PC-3 (cell line): Measurements from ENCODE around the gene CFAP107. TPM values are rescaled to one million over a fixed set of nuclear protein-coding genes. Genes with fewer than 3 reads are reported as not detected.
A peak's percentile ranks its signal among the peaks of the same experiment; 100 is the strongest.

ENCODE experiments used
- ATAC-seq: fragments of 200-7000 bp; cut with Tn5 transposase; 2 replicates; pipeline ENCODE4 v1.9.1; 2020; ENCODE audit warnings: mild to moderate bottlenecking, moderate library complexity
- BruUV-seq: library from RNA; stranded (reverse); fragments of 400-500 nt; replicated peaks from 2 replicates; lab custom pipeline; 2021; lab: Mats Ljungman, UMichigan
- CTCF ChIA-PET: fragments of 300-600 bp; sonication (Branson Sonifier 250); formaldehyde crosslinking; loops from one replicate; lab custom pipeline; 2022; ENCODE audit warnings: antibody characterized with exemption; lab: Charles Lee
- POLR2A ChIA-PET: fragments of 300-600 bp; sonication (Branson Sonifier 250); formaldehyde crosslinking; loops from one replicate; lab custom pipeline; 2022; ENCODE audit warnings: antibody characterized with exemption; ENCODE audit not compliant: unreplicated experiment; lab: Charles Lee
- DNase-seq: peaks from one replicate; pipeline ENCODE4 v3.0.0-alpha.2; 2015
- H2AFZ ChIP-seq: fragments of 300-600 bp; sonication (generic); 2 replicates; pipeline ENCODE4 v1.6.0; 2016; ENCODE audit warnings: antibody characterized with exemption, low read length
- H3F3A ChIP-seq: fragments of 300-600 bp; sonication (generic); one replicate; pipeline ENCODE4 v1.6.0; 2017; ENCODE audit warnings: antibody characterized with exemption, low read length, control low read depth, mild to moderate bottlenecking; ENCODE audit not compliant: unreplicated experiment
- H3K27ac ChIP-seq: fragments of 300-600 bp; sonication (generic); 2 replicates; pipeline ENCODE4 v1.5.1; 2016; ENCODE audit warnings: mild to moderate bottlenecking, low read length
- H3K27me3 ChIP-seq: fragments of 300-600 bp; sonication (generic); 2 replicates; pipeline ENCODE4 v1.6.1; 2016; ENCODE audit warnings: low read length, mixed read lengths
- H3K36me3 ChIP-seq: fragments of 300-600 bp; sonication (generic); 2 replicates; pipeline ENCODE4 v1.6.1; 2016; ENCODE audit warnings: low read depth, mixed run types, low read length, mixed read lengths
- H3K4me1 ChIP-seq: fragments of 300-600 bp; sonication (generic); 2 replicates; pipeline ENCODE4 v1.5.1; 2016; ENCODE audit warnings: low read length; ENCODE audit not compliant: insufficient read depth
- H3K4me2 ChIP-seq: fragments of 300-600 bp; sonication (generic); 2 replicates; pipeline ENCODE4 v1.6.0; 2016; ENCODE audit warnings: low read length
- H3K4me3 ChIP-seq: fragments of 300-600 bp; sonication (generic); 2 replicates; pipeline ENCODE4 v1.5.1; 2016; ENCODE audit warnings: mild to moderate bottlenecking, low read length, mixed read lengths
- H3K79me2 ChIP-seq: fragments of 300-600 bp; sonication (generic); 2 replicates; pipeline ENCODE4 v1.6.1; 2017; ENCODE audit warnings: low read length, mixed read lengths
- H3K9ac ChIP-seq: fragments of 300-600 bp; sonication (generic); 2 replicates; pipeline ENCODE4 v1.6.0; 2016; ENCODE audit warnings: mild to moderate bottlenecking, low read length
- H3K9me2 ChIP-seq: fragments of 300-600 bp; sonication (generic); replicated peaks from 2 replicates; pipeline ENCODE4 v1.6.1; 2016; ENCODE audit warnings: mixed run types, low read length, mixed read lengths
- H3K9me3 ChIP-seq: fragments of 300-600 bp; sonication (generic); 2 replicates; pipeline ENCODE4 v1.6.1; 2016; ENCODE audit warnings: low read length, mixed read lengths
- H4K20me1 ChIP-seq: fragments of 300-600 bp; sonication (generic); 2 replicates; pipeline ENCODE4 v1.6.1; 2016; ENCODE audit warnings: low read length, mixed read lengths
- CTCF ChIP-seq: fragments of 300-600 bp; sonication (generic); conservative IDR thresholded peaks from 2 replicates; pipeline ENCODE4 v1.5.1; 2017; ENCODE audit warnings: antibody characterized with exemption, low read depth, mild to moderate bottlenecking, low read length
- EZH2 ChIP-seq: fragments of 300-600 bp; sonication (generic); IDR thresholded peaks from one replicate; pipeline ENCODE4 v1.6.1; 2017; ENCODE audit warnings: antibody characterized with exemption, mild to moderate bottlenecking, low read length; ENCODE audit not compliant: unreplicated experiment
- EZH2phosphoT487 ChIP-seq: fragments of 300-600 bp; sonication (generic); IDR thresholded peaks from 2 replicates; pipeline ENCODE4 v1.6.1; 2018; ENCODE audit warnings: mild to moderate bottlenecking, antibody characterized with exemption, low read length, borderline replicate concordance
- intact Hi-C: fragments of 100-400 bp; cut with micrococcal nuclease; formaldehyde crosslinking; loops from 2 replicates; pipeline ENCODE4 v1.9.0; 2023
- total RNA-seq: library from RNA; depleted of rRNA; stranded (reverse); fragments of >200 nt; gene quantifications from 2 replicates; pipeline ENCODE4 v1.2.3, GENCODE V29; 2014

The CFAP107 gene
- total RNA-seq, 1 experiment from 2014 or later, result not detected

GRCh38 chr1:12799730-12800129, 53.7 kb downstream of the CFAP107 start:
- Histone ChIP-seq H2AFZ (no peak overlapping the region), H4K20me1 (no peaks in the 10 kb centered on the region), H3K27me3 (peaks cover 6% of the 10 kb centered on the region; the same call in 1 of the 2 replicates), H3K4me2 (no peak overlapping the region), H3K9ac (no peak overlapping the region), H3F3A (no peaks in the 10 kb centered on the region), H3K9me3 (no peaks in the 10 kb centered on the region), H3K79me2 (no peaks in the 10 kb centered on the region), H3K9me2 (no peaks in the 10 kb centered on the region), H3K4me1 (no peaks in the 10 kb centered on the region), H3K4me3 (no peak overlapping the region), H3K36me3 (no peaks in the 10 kb centered on the region), H3K27ac (no peak overlapping the region)
- ChIA-PET POLR2A (no interaction called here), CTCF (no interaction called here)
- intact Hi-C loops, result no loop called here
- DNase-seq (no peak), ATAC-seq (no peak)
- BruUV-seq, result no TSS peak
- TF ChIP-seq EZH2 (no peak), EZH2phosphoT487 (no peak), CTCF (no peak)

- no peak overlapping the region for H3K4me3 ChIP-seq
- H3K9me3 ChIP-seq, result no peaks in the 10 kb centered on the region
- no peak for DNase-seq
- TF ChIP-seq EZH2phosphoT487, result no peak
- no peak for TF ChIP-seq EZH2
- no peak for TF ChIP-seq CTCF
- H3K27ac ChIP-seq, result no peak overlapping the region
- no peak overlapping the region for H2AFZ ChIP-seq
- ATAC-seq, result no peak
- no peaks in the 10 kb centered on the region for H3F3A ChIP-seq
- no TSS peak for BruUV-seq
- no peaks in the 10 kb centered on the region for H3K36me3 ChIP-seq
- POLR2A ChIA-PET, result no interaction called here
- no peaks in the 10 kb centered on the region for H3K9me2 ChIP-seq
- no peaks in the 10 kb centered on the region for H3K4me1 ChIP-seq
- H4K20me1 ChIP-seq, result no peaks in the 10 kb centered on the region
- peaks cover 24% of the 10 kb centered on the region for H3K27me3 ChIP-seq
- H3K9ac ChIP-seq, result no peak overlapping the region
- no peak overlapping the region for H3K4me2 ChIP-seq
- CTCF ChIA-PET, result no interaction called here
- intact Hi-C loops, result no loop called here
- H3K79me2 ChIP-seq, result no peaks in the 10 kb centered on the region
Measured at GRCh38 chr1:12809933-12810332, 63.9 kb downstream of the CFAP107 start.

GRCh38 chr1:12810691-12811408, 64.8 kb downstream of the CFAP107 start:
- CTCF ChIA-PET, result no interaction called here
- H3K9me3 ChIP-seq, result no peaks in the 10 kb centered on the region
- POLR2A ChIA-PET, result no interaction called here
- H3K4me2 ChIP-seq, result no peak overlapping the region
- no peak overlapping the region for H3K27ac ChIP-seq
- H3K27me3 ChIP-seq, result peaks cover 24% of the 10 kb centered on the region
- no peaks in the 10 kb centered on the region for H3K36me3 ChIP-seq
- intact Hi-C loops, result no loop called here
- no peaks in the 10 kb centered on the region for H4K20me1 ChIP-seq
- no peaks in the 10 kb centered on the region for H3K9me2 ChIP-seq
- no peak overlapping the region for H3K4me3 ChIP-seq
- H3K79me2 ChIP-seq, result no peaks in the 10 kb centered on the region
- H3F3A ChIP-seq, result no peaks in the 10 kb centered on the region
- TF ChIP-seq EZH2, result no peak
- TF ChIP-seq CTCF, result no peak
- no peak for TF ChIP-seq EZH2phosphoT487
- no peaks in the 10 kb centered on the region for H3K4me1 ChIP-seq
- DNase-seq (peak; percentile 6), ATAC-seq (no peak)
- no peak overlapping the region for H3K9ac ChIP-seq
- no peak overlapping the region for H2AFZ ChIP-seq
- no TSS peak for BruUV-seq
